HepG2 (cell line): ENCODE results near the gene PIK3R1. TPM values are rescaled to one million over a fixed set of nuclear protein-coding genes. Genes with fewer than 3 reads are reported as not detected.

Experiments used
- KDM6A ChIP-seq: IDR thresholded peaks from 2 replicates; pipeline ENCODE4 v1.6.1; 2016; ENCODE audit warnings: low read depth
- MAZ ChIP-seq, 2 experiments: sonication (generic) in 1 of 2; formaldehyde crosslinking in 1 of 2; IDR thresholded peaks; 2 replicates each; pipeline versions ENCODE4 v1.5.0 to v1.6.1; 2012 to 2020; ENCODE audit warnings: low read depth in 2 of 2, mild to moderate bottlenecking in 2 of 2, borderline replicate concordance in 1 of 2, improper control_type of control experiment in 1 of 2, low read length in 1 of 2, missing genetic modification reagents in 1 of 2, moderate library complexity in 1 of 2
- SRF ChIP-seq: IDR thresholded peaks from 2 replicates; pipeline ENCODE4 v1.6.1; 2011; ENCODE audit warnings: mild to moderate bottlenecking, low read depth, low read length, moderate library complexity
- ZNF598 ChIP-seq: sonication (generic); formaldehyde crosslinking; IDR thresholded peaks from 2 replicates; pipeline ENCODE4 v1.5.1; 2020; ENCODE audit warnings: mild to moderate bottlenecking, missing genetic modification reagents, borderline replicate concordance
- polyA plus RNA-seq, 8 experiments: library from polyadenylated mRNA; depleted of rRNA in 3 of 8; stranded (reverse) in 7 of 8; unstranded in 1 of 8; fragments of >200 nt; fragmentation: Illumina TruSeq in 4 of 8; extraction: Trizol in 4 of 8; gene quantifications; 2 replicates each; pipeline versions ENCODE4 v1.2.1 to v1.2.3, GENCODE V29; 2011 to 2016; ENCODE audit warnings: low read depth in 4 of 8, missing spikeins in 1 of 8, mixed read lengths in 1 of 8; ENCODE audit not compliant: insufficient read depth in 1 of 8
- total RNA-seq, 5 experiments: library from RNA; depleted of rRNA; stranded (reverse); fragments of >200 nt; fragmentation: Illumina TruSeq; extraction: Trizol; gene quantifications; 2 replicates each; pipeline ENCODE4 v1.2.3, GENCODE V29; 2016; ENCODE audit warnings: low read depth in 1 of 5
- TF ChIP-seq, protein P1 (sequence below): sonication (generic); formaldehyde crosslinking; IDR thresholded peaks from 2 replicates; pipeline ENCODE4 v1.5.0; 2020; ENCODE audit warnings: mild to moderate bottlenecking, missing genetic modification reagents, borderline replicate concordance
- TF ChIP-seq, protein P2 (sequence below): sonication (generic); formaldehyde crosslinking; IDR thresholded peaks from 2 replicates; pipeline ENCODE4 v1.4.0; 2020; ENCODE audit warnings: missing genetic modification reagents, borderline replicate concordance
- TF ChIP-seq, protein P3 (sequence below): IDR thresholded peaks from 2 replicates; pipeline ENCODE4 v1.6.1; 2016; ENCODE audit warnings: missing compliant biosample characterization, missing genetic modification reagents, borderline replicate concordance
- TF ChIP-seq, protein P4 (sequence below): sonication (generic); formaldehyde crosslinking; IDR thresholded peaks from 2 replicates; pipeline ENCODE4 v1.8.1; 2022; ENCODE audit warnings: low read depth, mild to moderate bottlenecking, missing genetic modification reagents
- TF ChIP-seq, protein P5 (sequence below): sonication (generic); formaldehyde crosslinking; IDR thresholded peaks from 2 replicates; pipeline ENCODE4 v1.5.0; 2020; ENCODE audit warnings: mild to moderate bottlenecking, missing genetic modification reagents

PIK3R1 gene
- total and polyA plus RNA-seq, 2 of the 13 experiments (the other 11 are each of a cell fraction or from before 2014, with no cell fraction given): 8.4 to 21.3 TPM

DNA sequence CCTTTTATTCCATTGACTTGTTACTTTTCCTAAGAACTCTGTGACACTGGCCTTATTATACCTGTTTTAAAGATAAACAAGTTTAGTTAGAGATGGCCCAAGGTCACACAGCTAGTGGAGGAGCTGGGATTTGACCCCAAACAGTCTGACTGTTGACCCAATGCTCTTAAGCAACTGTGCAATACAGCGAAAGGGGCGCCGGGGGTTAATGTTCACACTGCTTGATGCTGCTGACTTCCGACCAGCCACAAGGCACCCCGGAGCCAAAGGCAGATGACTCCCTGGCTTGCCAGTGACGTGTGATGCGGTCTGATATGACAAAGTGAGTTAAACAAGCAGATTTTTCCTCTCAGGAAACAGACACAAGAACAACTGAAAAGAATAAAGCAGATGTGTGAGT, 23.9 kb downstream of the PIK3R1 start (continued):
- TF ChIP-seq, protein P1, sequence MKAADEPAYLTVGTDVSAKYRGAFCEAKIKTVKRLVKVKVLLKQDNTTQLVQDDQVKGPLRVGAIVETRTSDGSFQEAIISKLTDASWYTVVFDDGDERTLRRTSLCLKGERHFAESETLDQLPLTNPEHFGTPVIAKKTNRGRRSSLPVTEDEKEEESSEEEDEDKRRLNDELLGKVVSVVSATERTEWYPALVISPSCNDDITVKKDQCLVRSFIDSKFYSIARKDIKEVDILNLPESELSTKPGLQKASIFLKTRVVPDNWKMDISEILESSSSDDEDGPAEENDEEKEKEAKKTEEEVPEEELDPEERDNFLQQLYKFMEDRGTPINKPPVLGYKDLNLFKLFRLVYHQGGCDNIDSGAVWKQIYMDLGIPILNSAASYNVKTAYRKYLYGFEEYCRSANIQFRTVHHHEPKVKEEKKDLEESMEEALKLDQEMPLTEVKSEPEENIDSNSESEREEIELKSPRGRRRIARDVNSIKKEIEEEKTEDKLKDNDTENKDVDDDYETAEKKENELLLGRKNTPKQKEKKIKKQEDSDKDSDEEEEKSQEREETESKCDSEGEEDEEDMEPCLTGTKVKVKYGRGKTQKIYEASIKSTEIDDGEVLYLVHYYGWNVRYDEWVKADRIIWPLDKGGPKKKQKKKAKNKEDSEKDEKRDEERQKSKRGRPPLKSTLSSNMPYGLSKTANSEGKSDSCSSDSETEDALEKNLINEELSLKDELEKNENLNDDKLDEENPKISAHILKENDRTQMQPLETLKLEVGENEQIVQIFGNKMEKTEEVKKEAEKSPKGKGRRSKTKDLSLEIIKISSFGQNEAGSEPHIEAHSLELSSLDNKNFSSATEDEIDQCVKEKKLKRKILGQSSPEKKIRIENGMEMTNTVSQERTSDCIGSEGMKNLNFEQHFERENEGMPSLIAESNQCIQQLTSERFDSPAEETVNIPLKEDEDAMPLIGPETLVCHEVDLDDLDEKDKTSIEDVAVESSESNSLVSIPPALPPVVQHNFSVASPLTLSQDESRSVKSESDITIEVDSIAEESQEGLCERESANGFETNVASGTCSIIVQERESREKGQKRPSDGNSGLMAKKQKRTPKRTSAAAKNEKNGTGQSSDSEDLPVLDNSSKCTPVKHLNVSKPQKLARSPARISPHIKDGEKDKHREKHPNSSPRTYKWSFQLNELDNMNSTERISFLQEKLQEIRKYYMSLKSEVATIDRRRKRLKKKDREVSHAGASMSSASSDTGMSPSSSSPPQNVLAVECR (CRISPR knock-in tag): peak; percentile 67; the same call in 1 of the 2 replicates
- TF ChIP-seq, protein P2, sequence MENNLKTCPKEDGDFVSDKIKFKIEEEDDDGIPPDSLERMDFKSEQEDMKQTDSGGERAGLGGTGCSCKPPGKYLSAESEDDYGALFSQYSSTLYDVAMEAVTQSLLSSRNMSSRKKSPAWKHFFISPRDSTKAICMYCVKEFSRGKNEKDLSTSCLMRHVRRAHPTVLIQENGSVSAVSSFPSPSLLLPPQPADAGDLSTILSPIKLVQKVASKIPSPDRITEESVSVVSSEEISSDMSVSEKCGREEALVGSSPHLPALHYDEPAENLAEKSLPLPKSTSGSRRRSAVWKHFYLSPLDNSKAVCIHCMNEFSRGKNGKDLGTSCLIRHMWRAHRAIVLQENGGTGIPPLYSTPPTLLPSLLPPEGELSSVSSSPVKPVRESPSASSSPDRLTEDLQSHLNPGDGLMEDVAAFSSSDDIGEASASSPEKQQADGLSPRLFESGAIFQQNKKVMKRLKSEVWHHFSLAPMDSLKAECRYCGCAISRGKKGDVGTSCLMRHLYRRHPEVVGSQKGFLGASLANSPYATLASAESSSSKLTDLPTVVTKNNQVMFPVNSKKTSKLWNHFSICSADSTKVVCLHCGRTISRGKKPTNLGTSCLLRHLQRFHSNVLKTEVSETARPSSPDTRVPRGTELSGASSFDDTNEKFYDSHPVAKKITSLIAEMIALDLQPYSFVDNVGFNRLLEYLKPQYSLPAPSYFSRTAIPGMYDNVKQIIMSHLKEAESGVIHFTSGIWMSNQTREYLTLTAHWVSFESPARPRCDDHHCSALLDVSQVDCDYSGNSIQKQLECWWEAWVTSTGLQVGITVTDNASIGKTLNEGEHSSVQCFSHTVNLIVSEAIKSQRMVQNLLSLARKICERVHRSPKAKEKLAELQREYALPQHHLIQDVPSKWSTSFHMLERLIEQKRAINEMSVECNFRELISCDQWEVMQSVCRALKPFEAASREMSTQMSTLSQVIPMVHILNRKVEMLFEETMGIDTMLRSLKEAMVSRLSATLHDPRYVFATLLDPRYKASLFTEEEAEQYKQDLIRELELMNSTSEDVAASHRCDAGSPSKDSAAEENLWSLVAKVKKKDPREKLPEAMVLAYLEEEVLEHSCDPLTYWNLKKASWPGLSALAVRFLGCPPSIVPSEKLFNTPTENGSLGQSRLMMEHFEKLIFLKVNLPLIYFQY (CRISPR knock-in tag): no peak
- peak; percentile 66; the same call in 1 of the 2 replicates for TF ChIP-seq ZNF598
- TF ChIP-seq, protein P3, sequence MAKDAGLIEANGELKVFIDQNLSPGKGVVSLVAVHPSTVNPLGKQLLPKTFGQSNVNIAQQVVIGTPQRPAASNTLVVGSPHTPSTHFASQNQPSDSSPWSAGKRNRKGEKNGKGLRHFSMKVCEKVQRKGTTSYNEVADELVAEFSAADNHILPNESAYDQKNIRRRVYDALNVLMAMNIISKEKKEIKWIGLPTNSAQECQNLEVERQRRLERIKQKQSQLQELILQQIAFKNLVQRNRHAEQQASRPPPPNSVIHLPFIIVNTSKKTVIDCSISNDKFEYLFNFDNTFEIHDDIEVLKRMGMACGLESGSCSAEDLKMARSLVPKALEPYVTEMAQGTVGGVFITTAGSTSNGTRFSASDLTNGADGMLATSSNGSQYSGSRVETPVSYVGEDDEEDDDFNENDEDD (CRISPR knock-in tag): peak; percentile 47; the same call in 1 of the 2 replicates
- TF ChIP-seq SRF: no peak
- TF ChIP-seq KDM6A (CRISPR knock-in tag): peak; percentile 79
- TF ChIP-seq MAZ (IDR thresholded peaks at IDR 0.05; ENCODE audit: borderline replicate concordance, low read depth, low read length): no peak
- TF ChIP-seq MAZ (CRISPR knock-in tag; IDR thresholded peaks at IDR 0.05; ENCODE audit: low read depth): 0 out of 2 replicates have a peak, but pooled peaks have one; percentile 26
- TF ChIP-seq, protein P4, sequence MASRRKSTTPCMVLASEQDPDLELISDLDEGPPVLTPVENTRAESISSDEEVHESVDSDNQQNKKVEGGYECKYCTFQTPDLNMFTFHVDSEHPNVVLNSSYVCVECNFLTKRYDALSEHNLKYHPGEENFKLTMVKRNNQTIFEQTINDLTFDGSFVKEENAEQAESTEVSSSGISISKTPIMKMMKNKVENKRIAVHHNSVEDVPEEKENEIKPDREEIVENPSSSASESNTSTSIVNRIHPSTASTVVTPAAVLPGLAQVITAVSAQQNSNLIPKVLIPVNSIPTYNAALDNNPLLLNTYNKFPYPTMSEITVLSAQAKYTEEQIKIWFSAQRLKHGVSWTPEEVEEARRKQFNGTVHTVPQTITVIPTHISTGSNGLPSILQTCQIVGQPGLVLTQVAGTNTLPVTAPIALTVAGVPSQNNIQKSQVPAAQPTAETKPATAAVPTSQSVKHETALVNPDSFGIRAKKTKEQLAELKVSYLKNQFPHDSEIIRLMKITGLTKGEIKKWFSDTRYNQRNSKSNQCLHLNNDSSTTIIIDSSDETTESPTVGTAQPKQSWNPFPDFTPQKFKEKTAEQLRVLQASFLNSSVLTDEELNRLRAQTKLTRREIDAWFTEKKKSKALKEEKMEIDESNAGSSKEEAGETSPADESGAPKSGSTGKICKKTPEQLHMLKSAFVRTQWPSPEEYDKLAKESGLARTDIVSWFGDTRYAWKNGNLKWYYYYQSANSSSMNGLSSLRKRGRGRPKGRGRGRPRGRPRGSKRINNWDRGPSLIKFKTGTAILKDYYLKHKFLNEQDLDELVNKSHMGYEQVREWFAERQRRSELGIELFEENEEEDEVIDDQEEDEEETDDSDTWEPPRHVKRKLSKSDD: peak; percentile 83
- TF ChIP-seq, protein P5, sequence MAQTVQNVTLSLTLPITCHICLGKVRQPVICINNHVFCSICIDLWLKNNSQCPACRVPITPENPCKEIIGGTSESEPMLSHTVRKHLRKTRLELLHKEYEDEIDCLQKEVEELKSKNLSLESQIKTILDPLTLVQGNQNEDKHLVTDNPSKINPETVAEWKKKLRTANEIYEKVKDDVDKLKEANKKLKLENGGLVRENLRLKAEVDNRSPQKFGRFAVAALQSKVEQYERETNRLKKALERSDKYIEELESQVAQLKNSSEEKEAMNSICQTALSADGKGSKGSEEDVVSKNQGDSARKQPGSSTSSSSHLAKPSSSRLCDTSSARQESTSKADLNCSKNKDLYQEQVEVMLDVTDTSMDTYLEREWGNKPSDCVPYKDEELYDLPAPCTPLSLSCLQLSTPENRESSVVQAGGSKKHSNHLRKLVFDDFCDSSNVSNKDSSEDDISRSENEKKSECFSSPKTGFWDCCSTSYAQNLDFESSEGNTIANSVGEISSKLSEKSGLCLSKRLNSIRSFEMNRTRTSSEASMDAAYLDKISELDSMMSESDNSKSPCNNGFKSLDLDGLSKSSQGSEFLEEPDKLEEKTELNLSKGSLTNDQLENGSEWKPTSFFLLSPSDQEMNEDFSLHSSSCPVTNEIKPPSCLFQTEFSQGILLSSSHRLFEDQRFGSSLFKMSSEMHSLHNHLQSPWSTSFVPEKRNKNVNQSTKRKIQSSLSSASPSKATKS (CRISPR knock-in tag): no peak
